ENCODE results near the gene LRRC8C.
"Not testable (repeated sequence)": the region's sequence is repeated elsewhere in the genome, so short reads cannot be mapped to it uniquely, and the experiment has no call there.

The LRRC8C gene

DNA sequence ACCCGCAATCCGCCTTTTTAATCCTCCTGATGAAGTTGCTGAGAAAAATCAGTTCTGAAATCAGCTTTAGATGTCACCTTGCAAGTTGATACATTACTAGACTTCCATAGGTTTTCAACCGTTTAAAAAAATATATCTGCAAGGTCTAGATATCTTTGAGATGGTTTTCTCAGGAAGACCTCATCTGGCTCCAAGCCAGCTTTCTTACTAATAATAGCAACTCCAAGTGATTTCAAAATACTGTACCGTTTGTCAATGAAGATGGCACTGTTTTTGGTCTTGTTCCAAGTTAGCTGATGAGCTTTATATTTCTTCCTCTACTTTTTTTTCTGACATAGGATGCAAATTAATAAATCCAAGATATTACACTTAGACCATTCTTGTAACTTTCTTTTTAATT, 40.3 kb downstream of the LRRC8C start:
- DNase-seq, result no peak

GRCh38 chr1:89675677-89676076, 42.8 kb downstream of the LRRC8C start:
- no peak for DNase-seq

DNA sequence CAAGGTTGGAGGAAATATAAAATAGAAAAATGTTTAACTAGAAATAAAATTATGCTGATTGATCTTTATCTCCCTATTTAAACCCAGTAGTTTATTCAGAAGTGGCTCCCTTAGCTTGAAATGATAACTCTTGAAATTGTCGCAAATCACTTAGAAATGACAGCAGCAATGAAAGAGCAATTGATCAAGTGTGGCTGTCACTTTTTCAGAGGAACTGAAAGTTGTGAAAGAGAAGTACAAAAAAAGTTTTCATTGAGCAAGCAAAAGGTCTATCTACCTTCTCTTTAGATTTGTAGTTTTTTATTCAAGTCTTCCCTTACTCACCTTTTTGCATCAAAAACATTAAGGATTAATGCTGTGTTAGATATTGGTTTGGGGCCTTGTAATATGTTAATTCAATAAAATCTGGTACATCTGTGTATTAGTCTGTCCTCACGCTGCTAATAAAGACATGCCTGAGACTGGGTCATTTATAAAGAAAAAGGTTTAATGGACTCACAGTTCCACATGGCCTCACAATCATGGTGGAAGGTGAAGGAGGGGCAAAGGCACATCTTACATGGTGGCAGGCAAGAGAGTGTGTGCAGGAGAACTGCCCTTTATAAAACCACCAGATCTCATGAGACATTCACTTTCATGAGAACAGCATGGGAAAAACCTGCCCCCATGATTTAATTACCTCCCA, 48.3 kb downstream of the LRRC8C start:
- DNase-seq, result no peak

- no peak for DNase-seq
These were observed 49.7 kb downstream of the LRRC8C start for GRCh38 chr1:89682611-89683010.

GRCh38 chr1:89685461-89685860, 52.5 kb downstream of the LRRC8C start:
- no peak for DNase-seq

DNA sequence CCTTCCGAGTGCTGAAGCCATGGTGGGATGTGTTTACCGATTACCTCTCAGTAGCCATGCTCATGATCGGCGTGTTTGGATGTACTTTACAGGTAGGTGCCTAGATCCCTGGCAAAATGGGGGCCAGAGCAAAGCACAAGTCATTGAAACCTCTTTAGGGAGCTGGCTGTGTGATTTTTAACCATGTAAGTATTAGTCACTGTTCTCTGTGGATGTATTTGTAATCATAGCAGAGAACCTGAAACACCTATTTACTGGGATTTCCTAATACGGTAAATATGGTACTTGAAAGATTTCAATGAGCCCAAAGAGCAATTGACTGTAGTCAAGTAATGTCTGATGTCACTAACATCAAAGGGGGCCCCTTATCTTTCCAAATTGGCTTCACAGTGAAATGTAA, 53.6 kb downstream of the LRRC8C start:
- DNase-seq, result no peak

DNA sequence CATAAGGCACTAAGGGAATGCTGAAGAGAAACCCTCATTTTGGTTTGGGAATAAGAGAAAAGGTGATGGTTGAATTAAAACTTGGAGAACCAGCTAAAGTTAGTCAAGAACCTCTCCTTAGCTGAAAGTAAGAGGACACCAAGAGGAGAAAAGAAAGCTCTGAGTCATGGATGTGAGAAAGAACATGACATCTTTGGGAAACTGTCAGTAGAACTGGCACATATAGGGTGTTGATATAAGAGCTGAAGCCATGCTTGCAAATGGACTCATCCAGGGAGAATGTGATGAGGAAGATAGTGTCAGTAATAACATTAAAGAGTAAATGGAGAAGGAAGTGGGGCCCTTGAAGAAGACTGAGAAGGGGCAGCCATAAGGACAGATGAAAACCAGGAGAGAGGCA, 54.3 kb downstream of the LRRC8C start:
- no peak for DNase-seq

DNA sequence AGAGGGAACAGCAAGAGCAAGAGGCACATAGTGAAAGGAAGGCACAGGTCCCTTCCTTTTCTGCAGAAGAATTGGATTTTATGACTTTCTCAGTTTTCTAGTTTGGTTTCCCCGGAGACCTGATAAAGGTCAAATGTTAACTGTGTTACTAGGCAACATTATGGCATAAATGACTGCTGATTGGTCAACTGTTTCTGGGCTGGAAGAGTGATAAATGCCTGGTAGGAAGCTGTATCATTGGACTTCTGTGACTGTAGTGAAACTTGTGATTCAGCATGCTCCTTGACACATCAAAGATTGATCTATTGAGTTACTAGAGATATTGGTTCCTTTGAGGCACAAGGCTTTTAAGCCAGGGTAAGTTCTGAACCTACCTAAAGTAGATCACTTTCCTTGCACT, 55.7 kb downstream of the LRRC8C start:
- no peak for DNase-seq

- DNase-seq, result no peak
These were observed 56.3 kb downstream of the LRRC8C start for GRCh38 chr1:89689234-89689633.

GRCh38 chr1:89690595-89690994, 57.7 kb downstream of the LRRC8C start:
- no peak for DNase-seq

DNA sequence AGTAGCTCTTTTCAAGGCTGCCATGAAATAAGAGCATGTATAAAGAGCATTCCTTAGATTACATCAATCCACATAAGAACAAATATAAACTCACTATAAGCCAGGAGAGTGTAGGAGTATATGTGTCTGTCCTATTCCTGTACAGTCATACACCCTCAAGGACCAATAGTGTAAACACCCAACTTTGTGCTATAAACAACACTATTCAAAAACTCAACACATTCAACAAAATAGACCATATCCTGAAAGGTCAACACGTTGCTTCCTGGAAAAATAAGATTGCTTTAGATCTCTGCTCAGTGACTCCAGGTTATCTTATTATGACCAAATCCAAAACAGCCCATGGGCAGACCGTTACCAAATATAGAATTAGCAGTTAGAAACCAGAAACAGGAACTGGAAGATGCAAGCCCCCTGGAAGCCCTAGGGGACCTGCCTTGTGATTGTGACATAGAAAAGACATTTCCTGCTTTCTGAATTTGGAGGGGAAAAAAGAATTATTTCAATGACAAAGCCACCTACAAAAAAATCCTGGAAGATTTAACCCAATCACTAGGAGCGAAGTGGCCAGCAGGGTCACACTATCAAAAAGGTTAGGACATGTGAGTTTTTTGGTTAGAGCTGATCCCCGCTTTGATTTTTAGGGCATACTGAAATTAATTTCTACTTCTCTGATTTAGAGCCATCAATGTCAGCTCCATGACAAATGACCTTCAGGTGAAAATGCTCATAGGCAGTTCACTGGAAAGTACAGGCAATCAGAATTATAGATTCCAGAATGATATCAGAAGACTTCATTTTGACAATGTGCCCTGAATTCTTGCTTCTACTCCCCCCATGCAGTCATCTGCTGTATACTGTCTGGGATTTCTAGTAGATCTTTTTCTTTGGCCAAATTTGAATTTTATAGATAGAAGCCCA, 59.9 kb downstream of the LRRC8C start:
- no peak for DNase-seq

- DNase-seq, result no peak
These were observed 62.9 kb downstream of the LRRC8C start for GRCh38 chr1:89695847-89696246.

GRCh38 chr1:89697383-89697782, 64.5 kb downstream of the LRRC8C start:
- DNase-seq, result no peak

- DNase-seq, result no peak
These were observed 65.2 kb downstream of the LRRC8C start for GRCh38 chr1:89698020-89698560.

- DNase-seq, result no peak
These were observed 65.7 kb downstream of the LRRC8C start for GRCh38 chr1:89698624-89699023.

GRCh38 chr1:89699451-89699986, 66.6 kb downstream of the LRRC8C start:
- no peak for DNase-seq

- peak; percentile 13 for DNase-seq
These were observed 68.9 kb downstream of the LRRC8C start for GRCh38 chr1:89701746-89702241.

DNA sequence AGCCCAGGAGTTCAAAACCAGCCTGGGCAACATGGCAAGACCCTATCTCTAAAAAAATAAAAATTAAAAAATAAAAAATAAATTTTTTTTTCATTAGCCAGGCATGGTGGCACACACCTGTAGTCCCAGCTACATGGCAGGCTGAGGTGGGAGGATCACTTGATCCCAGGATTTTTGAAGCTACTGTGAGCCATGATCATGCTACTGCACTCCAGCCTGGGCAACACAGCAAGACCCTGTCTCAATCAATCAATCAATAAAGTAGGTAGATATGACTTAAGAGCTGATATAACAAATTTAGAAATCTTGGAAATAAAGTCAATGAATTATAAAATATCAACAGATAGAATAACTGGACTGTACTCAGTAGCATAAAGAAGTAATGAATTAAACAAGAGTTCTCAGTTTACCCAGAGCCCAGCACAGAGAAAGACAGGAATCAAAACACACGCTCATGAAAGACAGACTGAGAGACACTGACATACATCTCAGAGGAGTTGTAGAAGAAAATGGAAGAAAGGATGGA, 69.7 kb downstream of the LRRC8C start:
- DNase-seq, result no peak

DNA sequence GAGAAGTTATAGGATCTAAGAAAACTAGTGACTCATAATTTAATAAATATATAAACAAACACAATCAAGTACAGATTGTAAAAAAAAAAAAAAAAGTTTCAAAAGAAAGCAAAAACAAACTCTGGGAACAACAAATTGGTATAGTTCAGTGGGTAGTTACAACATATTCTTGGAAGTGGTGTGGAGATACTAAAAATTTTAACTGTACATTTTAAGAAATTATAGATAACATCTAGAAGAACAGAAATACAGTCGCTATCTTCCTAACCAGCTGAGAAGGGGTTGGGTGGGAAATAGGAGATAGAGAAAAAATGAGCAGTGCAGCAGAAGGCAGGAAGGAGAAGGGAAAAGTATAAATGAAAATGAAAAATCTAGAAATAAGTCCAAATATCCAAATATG, 70.5 kb downstream of the LRRC8C start:
- no peak for DNase-seq

DNA sequence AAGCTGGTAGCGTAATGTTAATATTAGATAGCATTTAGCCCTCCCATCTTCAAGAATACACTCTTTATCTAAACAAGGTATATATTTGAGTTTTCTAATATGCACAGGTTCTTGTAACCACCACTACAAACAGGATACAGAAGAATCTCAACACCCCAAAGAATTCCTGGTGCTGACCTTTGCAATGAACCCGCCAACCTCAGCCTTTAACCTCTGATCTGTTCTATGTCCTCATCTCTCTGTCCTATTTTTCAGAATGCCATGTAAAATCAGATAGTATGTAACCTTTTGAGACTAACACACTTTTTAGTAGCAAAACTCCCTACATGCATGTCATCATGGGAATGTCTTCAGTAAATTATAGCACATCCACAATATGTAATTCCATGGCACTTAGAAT, 71.1 kb downstream of the LRRC8C start:
- no peak for DNase-seq

- not testable (repeated sequence) for DNase-seq
These were observed 72.0 kb downstream of the LRRC8C start for GRCh38 chr1:89704885-89705284.

- DNase-seq, result no peak
These were observed 73.2 kb downstream of the LRRC8C start for GRCh38 chr1:89705901-89706699.

GRCh38 chr1:89706700-89707012, 73.7 kb downstream of the LRRC8C start:
- DNase-seq, result no peak

All from CD4-positive, alpha-beta T cell treated with Interleukin-6 for 4 hours (primary cell).